Hepatocyte (in vitro differentiated cells): Measurements from ENCODE around the gene TLL2.

ENCODE experiments used
- EZH2 ChIP-seq: fragments of 200-600 bp; sonication (generic); IDR thresholded peaks from 2 replicates; pipeline ENCODE4 v1.6.1; 2016; ENCODE audit warnings: antibody characterized with exemption, mild to moderate bottlenecking, borderline replicate concordance
- EZH2phosphoT487 ChIP-seq: fragments of 200-600 bp; sonication (generic); IDR thresholded peaks from one replicate; pipeline ENCODE4 v1.6.1; 2018; ENCODE audit warnings: antibody characterized with exemption, mild to moderate bottlenecking, low read depth, moderate library complexity; ENCODE audit not compliant: unreplicated experiment, severe bottlenecking
- TF ChIP-seq, protein P1 (sequence below): fragments of 200-600 bp; sonication (generic); IDR thresholded peaks from 2 replicates; pipeline ENCODE4 v1.5.1; 2016; ENCODE audit warnings: antibody characterized with exemption, mild to moderate bottlenecking; ENCODE audit not compliant: poor library complexity

GRCh38 chr10:96540240-96540639, 26.5 kb upstream of the TLL2 start:
- TF ChIP-seq, protein P1, sequence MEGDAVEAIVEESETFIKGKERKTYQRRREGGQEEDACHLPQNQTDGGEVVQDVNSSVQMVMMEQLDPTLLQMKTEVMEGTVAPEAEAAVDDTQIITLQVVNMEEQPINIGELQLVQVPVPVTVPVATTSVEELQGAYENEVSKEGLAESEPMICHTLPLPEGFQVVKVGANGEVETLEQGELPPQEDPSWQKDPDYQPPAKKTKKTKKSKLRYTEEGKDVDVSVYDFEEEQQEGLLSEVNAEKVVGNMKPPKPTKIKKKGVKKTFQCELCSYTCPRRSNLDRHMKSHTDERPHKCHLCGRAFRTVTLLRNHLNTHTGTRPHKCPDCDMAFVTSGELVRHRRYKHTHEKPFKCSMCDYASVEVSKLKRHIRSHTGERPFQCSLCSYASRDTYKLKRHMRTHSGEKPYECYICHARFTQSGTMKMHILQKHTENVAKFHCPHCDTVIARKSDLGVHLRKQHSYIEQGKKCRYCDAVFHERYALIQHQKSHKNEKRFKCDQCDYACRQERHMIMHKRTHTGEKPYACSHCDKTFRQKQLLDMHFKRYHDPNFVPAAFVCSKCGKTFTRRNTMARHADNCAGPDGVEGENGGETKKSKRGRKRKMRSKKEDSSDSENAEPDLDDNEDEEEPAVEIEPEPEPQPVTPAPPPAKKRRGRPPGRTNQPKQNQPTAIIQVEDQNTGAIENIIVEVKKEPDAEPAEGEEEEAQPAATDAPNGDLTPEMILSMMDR, result no peak
- TF ChIP-seq EZH2phosphoT487, result no peak
- TF ChIP-seq EZH2, result no peak
